Transverse colon (tissue), 4 donors: ENCODE measurements around the gene BTNL2. TPM values are rescaled to one million over a fixed set of nuclear protein-coding genes. Genes with fewer than 3 reads are reported as not detected.

Experiments used
- DNase-seq: peaks from one replicate; pipeline ENCODE4 v3.0.0-alpha.2; 2019
- H3K27ac ChIP-seq, 4 donors: fragments of 200-600 bp; sonication (generic); 2 replicates each; pipeline ENCODE4 v1.5.1; 2016 to 2018; ENCODE audit warnings: inconsistent platforms in 4 of 4
- H3K27me3 ChIP-seq: fragments of 200-600 bp; sonication (generic); 2 replicates; pipeline ENCODE4 v1.5.1; 2017; ENCODE audit warnings: inconsistent platforms
- H3K36me3 ChIP-seq, 4 donors: fragments of 200-600 bp; sonication (generic); 2 replicates each; pipeline ENCODE4 v1.5.1; 2017 to 2019; ENCODE audit warnings: inconsistent platforms in 4 of 4
- H3K4me1 ChIP-seq, 4 donors: fragments of 200-600 bp; sonication (generic); 2 replicates each; pipeline ENCODE4 v1.5.1; 2017 to 2020; ENCODE audit warnings: inconsistent platforms in 4 of 4
- H3K4me3 ChIP-seq, 4 donors: fragments of 200-600 bp; sonication (generic); 1 replicate in 1 of 4; 2 replicates in 3 of 4; pipeline versions ENCODE4 v1.5.1 to v1.6.1; 2017 to 2019; ENCODE audit warnings: inconsistent platforms in 4 of 4
- H3K9me3 ChIP-seq, 2 donors: fragments of 200-600 bp; sonication (generic); 2 replicates each; pipeline ENCODE4 v1.5.1; 2017 to 2019; ENCODE audit warnings: inconsistent platforms in 2 of 2
- EP300 ChIP-seq: sonication (generic); formaldehyde crosslinking; IDR thresholded peaks from one replicate; pipeline ENCODE4 v1.6.1; 2017; ENCODE audit warnings: antibody characterized with exemption, low read depth
- POLR2A ChIP-seq: fragments of 450-650 bp; IDR thresholded peaks from one replicate; pipeline ENCODE4 v1.6.1; 2016; ENCODE audit warnings: antibody characterized with exemption, mild to moderate bottlenecking, moderate library complexity
- POLR2AphosphoS5 ChIP-seq, 3 donors: sonication (generic); formaldehyde crosslinking; IDR thresholded peaks; one replicate each; pipeline ENCODE4 v1.6.1; 2016; ENCODE audit warnings: antibody characterized with exemption in 3 of 3
- WGBS, 2 donors: methylation state at CpG; one replicate each; pipeline ENCODE4 v1.1.5; 2018; ENCODE audit warnings: low coverage in 1 of 2; 5-methylcytosine and 5-hydroxymethylcytosine counted together
- in situ Hi-C, 4 donors: fragments of 200-750 bp; cut with MboI; loops; one replicate each; pipeline versions ENCODE4 v1.15.0 to v1.15.1; 2017; ENCODE audit warnings: low sequenced_read_pairs in 3 of 4, low pct_ligation_motif_present in 1 of 4, low pct_unique_long_range_greater_than_20kb in 1 of 4
- intact Hi-C: fragments of 100-400 bp; cut with DNase I; formaldehyde crosslinking; loops from one replicate; pipeline ENCODE4 v1.15.1; 2023; ENCODE audit warnings: low total_unique reads
- total RNA-seq, 4 donors: library from RNA; depleted of rRNA; stranded (reverse); fragments of >200 nt; gene quantifications; one replicate each; pipeline ENCODE4 v1.1.0, GENCODE V29; 2016
- TF ChIP-seq, protein P1 (sequence below), 5 experiments: fragments of 200-600 bp in 3 of 5; fragments of 450-650 bp in 2 of 5; sonication (generic) in 3 of 5; IDR thresholded peaks; 1 replicate in 2 of 5; 2 replicates in 3 of 5; pipeline ENCODE4 v1.5.1; 2016 to 2017; ENCODE audit warnings: antibody characterized with exemption in 5 of 5, inconsistent platforms in 3 of 5, mild to moderate bottlenecking in 2 of 5, moderate library complexity in 1 of 5

Gene BTNL2
- total RNA-seq, 4 donors from 2014 or later: not detected

DNA sequence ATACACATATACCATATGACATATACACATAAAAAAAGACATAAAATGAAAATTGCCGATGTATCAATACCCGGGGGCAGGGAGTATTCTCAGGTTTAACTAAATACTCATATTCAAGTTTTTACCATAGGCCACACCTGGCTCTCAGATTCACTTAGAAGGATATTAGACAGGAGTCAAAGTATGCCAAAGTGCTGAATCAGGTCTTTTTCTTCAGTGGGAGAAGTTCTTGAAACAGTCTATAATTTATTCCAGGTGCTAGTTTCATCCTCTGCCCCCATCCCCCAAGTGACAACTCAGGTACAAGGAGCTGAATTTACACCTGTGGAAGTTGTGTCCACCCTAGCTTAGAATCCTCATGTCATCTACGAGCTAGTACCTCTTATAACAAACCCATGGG lies 24.2 kb upstream of the BTNL2 start:
- Histone ChIP-seq H3K4me3 (no peak overlapping the region), H3K36me3 (no peaks in the 10 kb centered on the region), H3K27ac (no peak overlapping the region), H3K9me3 (no peaks in the 10 kb centered on the region), H3K4me1 (peaks cover 0 to 6% (median 0%) of the 10 kb centered on the region in 4 donors), H3K27me3 (no peaks in the 10 kb centered on the region)
- TF ChIP-seq, protein P1, sequence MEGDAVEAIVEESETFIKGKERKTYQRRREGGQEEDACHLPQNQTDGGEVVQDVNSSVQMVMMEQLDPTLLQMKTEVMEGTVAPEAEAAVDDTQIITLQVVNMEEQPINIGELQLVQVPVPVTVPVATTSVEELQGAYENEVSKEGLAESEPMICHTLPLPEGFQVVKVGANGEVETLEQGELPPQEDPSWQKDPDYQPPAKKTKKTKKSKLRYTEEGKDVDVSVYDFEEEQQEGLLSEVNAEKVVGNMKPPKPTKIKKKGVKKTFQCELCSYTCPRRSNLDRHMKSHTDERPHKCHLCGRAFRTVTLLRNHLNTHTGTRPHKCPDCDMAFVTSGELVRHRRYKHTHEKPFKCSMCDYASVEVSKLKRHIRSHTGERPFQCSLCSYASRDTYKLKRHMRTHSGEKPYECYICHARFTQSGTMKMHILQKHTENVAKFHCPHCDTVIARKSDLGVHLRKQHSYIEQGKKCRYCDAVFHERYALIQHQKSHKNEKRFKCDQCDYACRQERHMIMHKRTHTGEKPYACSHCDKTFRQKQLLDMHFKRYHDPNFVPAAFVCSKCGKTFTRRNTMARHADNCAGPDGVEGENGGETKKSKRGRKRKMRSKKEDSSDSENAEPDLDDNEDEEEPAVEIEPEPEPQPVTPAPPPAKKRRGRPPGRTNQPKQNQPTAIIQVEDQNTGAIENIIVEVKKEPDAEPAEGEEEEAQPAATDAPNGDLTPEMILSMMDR (IDR thresholded peaks at IDR 0.05): no peak
- TF ChIP-seq EP300 (no peak), POLR2AphosphoS5 (IDR thresholded peaks at IDR 0.05) (no peak), POLR2A (no peak)
- WGBS, 2 donors: 59 to 63% methylated on average over 2 to 3 of the region's 3 CpGs
- DNase-seq: no peak
- in situ Hi-C loops (no loop called here), intact Hi-C loops (no loop called here)

DNA sequence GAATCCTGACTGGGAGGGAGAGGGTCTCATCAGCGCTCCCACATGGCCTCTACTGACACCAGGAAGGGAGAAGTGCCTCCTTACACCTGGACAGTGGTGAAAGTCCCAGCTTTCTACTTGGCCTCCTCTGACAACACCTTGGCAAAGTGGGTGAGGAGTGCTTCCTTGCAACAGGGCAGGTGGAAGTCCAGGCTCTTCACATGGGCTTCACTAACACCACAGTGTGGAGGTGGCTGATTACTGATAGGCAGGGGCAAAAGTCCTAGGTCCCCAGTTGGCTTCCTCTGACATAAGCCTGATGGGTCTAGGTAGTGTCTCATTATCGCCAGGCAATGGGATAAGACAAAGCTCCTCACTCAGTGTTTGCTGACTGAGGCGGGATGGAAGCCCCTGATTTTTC lies 23.2 kb upstream of the BTNL2 start:
- H3K27ac ChIP-seq: no peak overlapping the region
- H3K4me1 ChIP-seq: peaks cover 0 to 6% (median 0%) of the 10 kb centered on the region in 4 donors
- in situ Hi-C loops (no loop called here), intact Hi-C loops (no loop called here)
- DNase-seq: no peak
- H3K36me3 ChIP-seq: no peaks in the 10 kb centered on the region
- no peaks in the 10 kb centered on the region for H3K27me3 ChIP-seq
- H3K9me3 ChIP-seq: no peaks in the 10 kb centered on the region
- no peak overlapping the region for H3K4me3 ChIP-seq
- TF ChIP-seq POLR2AphosphoS5 (IDR thresholded peaks at IDR 0.05): no peak
- no peak for TF ChIP-seq EP300
- TF ChIP-seq, protein P1 (IDR thresholded peaks at IDR 0.05): no peak
- TF ChIP-seq POLR2A: no peak
- WGBS, 2 donors: 92 to 100% methylated on average over 1 to 3 of the region's 3 CpGs

DNA sequence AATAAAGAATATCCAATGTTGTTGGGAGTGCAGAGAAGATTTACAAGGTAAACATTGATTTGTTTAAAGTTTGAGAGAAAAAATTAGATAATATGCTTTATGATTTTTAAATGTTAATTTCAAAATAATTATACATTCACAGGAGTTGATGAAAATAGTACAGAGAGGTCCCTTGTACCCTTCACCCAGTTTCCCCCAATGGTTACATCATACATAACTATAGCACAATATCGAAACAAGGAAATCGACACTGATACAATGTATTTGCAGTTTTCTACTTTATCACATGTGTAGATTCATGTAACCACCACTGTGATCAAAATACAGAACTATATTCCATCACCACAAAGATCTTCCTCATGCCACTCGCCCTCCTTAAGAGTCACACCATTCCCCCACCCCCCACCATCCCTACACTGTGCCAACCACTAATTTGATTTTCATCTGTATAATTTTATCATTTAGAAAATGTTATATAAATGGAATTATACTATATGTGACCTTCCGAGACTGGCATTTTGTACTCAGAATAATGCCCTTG lies 21.0 kb upstream of the BTNL2 start:
- TF ChIP-seq EP300: no peak
- TF ChIP-seq POLR2AphosphoS5 (IDR thresholded peaks at IDR 0.05): no peak
- no peak for TF ChIP-seq POLR2A
- TF ChIP-seq, protein P1 (IDR thresholded peaks at IDR 0.05): no peak
- Histone ChIP-seq H3K4me3 (no peak overlapping the region), H3K9me3 (no peaks in the 10 kb centered on the region), H3K27me3 (no peaks in the 10 kb centered on the region), H3K36me3 (no peaks in the 10 kb centered on the region), H3K27ac (no peak overlapping the region), H3K4me1 (peaks cover 0 to 6% (median 0%) of the 10 kb centered on the region in 4 donors)
- 81 to 84% methylated on average over 4 of the region's 4 CpGs for WGBS, 2 donors
- in situ Hi-C loops: no loop called here
- intact Hi-C loops: no loop called here
- DNase-seq: no peak

DNA sequence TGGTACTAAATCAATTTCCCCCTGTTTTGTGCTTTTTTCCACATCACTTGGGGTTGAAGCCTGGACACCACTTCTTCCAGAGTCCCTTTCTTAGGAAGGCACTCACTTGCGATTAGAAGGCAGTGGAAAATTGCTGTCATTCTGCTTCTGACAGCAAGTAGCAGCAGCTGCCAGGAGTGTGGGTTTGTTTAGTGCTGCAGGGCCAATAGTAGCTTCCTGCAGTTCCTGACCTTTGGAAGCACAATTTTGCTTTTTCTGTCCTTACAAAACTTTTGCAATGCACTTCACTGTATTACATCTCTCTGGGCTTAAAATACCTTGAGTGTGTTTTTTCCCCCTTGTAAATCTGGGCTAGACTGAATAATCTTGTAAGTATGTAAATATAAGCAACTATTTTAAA lies 20.2 kb upstream of the BTNL2 start:
- no peak overlapping the region for H3K27ac ChIP-seq
- no peaks in the 10 kb centered on the region for H3K27me3 ChIP-seq
- no peak for TF ChIP-seq POLR2AphosphoS5 (IDR thresholded peaks at IDR 0.05)
- TF ChIP-seq, protein P1 (IDR thresholded peaks at IDR 0.05): no peak
- no peak for TF ChIP-seq EP300
- no peak for TF ChIP-seq POLR2A
- intact Hi-C loops: no loop called here
- WGBS, 2 donors: 26 to 33% methylated on average over 1 of the region's 1 CpG
- H3K4me3 ChIP-seq: no peak overlapping the region
- no peak for DNase-seq
- in situ Hi-C loops: no loop called here
- no peaks in the 10 kb centered on the region for H3K9me3 ChIP-seq
- peaks cover 0 to 6% (median 0%) of the 10 kb centered on the region in 4 donors for H3K4me1 ChIP-seq
- H3K36me3 ChIP-seq: no peaks in the 10 kb centered on the region
